ENCODE results near the gene ATL2. TPM values are rescaled to one million over a fixed set of nuclear protein-coding genes. Genes with fewer than 3 reads are reported as not detected.

The ATL2 gene
- total RNA-seq, 2 donors from 2014 or later, result 33.9 to 51.1 TPM

DNA sequence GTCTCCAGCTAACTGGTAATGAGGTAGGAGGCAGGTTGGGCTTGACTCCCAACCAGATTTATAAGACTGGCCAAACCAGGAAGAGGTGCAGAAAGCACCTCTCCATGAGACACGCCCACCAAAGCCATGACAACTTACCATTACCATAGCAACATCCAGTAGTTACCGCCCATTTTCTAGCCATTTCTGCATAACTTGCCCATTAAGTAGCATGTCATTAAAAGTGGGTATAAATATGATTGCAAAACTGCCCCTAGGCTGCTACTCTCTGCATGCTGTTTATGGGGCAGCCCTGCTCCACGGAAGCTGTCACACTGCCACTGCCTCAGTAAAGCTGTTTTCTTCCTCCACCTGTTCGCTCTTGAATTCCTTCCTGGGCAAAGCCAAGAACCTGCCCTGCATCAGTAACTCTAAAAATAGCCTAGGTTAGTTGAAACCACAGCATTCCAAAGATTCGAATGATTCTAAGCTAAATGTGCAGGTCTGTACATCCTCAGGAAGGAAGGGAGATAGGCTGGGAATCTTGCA, 131.9 kb downstream of the ATL2 start:
- DNase-seq (ENCODE audit: low spot score), result no peak
- no peaks in the 10 kb centered on the region for H3K9me3 ChIP-seq
- H3K4me3 ChIP-seq, result no peak overlapping the region
- H3K27ac ChIP-seq, result no peak overlapping the region
- H3K4me1 ChIP-seq, result no peaks in the 10 kb centered on the region
- TF ChIP-seq, protein P1, sequence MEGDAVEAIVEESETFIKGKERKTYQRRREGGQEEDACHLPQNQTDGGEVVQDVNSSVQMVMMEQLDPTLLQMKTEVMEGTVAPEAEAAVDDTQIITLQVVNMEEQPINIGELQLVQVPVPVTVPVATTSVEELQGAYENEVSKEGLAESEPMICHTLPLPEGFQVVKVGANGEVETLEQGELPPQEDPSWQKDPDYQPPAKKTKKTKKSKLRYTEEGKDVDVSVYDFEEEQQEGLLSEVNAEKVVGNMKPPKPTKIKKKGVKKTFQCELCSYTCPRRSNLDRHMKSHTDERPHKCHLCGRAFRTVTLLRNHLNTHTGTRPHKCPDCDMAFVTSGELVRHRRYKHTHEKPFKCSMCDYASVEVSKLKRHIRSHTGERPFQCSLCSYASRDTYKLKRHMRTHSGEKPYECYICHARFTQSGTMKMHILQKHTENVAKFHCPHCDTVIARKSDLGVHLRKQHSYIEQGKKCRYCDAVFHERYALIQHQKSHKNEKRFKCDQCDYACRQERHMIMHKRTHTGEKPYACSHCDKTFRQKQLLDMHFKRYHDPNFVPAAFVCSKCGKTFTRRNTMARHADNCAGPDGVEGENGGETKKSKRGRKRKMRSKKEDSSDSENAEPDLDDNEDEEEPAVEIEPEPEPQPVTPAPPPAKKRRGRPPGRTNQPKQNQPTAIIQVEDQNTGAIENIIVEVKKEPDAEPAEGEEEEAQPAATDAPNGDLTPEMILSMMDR (IDR thresholded peaks at IDR 0.05), result no peak
- no peaks in the 10 kb centered on the region for H3K27me3 ChIP-seq
- H3K36me3 ChIP-seq, result no peaks in the 10 kb centered on the region

DNA sequence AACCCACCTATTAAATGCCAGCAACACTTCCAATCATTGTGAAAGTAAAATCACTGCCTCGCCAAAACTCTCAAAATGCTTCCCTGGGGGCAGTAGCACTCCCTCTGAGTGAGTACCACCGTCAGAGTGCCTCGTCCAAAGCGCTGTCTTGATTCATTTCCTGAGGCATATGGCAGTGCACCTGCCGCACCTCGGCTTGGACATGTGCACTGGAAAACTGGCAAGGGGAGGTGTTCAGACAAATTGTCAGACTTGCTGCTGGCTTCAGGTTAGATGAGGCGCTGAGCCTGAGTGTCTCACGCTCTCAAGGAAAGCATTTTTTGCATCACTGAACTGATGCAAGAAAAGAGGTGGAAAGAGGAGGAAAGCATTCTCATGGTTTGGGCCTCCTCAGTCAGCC, 132.8 kb downstream of the ATL2 start:
- Histone ChIP-seq H3K4me3 (no peak overlapping the region), H3K4me1 (no peaks in the 10 kb centered on the region), H3K27ac (no peak overlapping the region), H3K9me3 (no peaks in the 10 kb centered on the region), H3K36me3 (no peaks in the 10 kb centered on the region), H3K27me3 (no peaks in the 10 kb centered on the region)
- TF ChIP-seq, protein P1 (IDR thresholded peaks at IDR 0.05), result no peak
- DNase-seq (ENCODE audit: low spot score), result no peak

Other genes with a start within 250 kb of the ATL2 start
- 10 to 100 TPM; 17.8 to 19.1 TPM for gene HNRNPLL, start 225.7 kb upstream of the ATL2 start, total RNA-seq